Left forelimb (tissue), 1 donor: Measurements from ENCODE around the gene PDIA2.
"Not testable (repeated sequence)": the region's sequence is repeated elsewhere in the genome, so short reads cannot be mapped to it uniquely, and the experiment has no call there.

Experiments used
- DNase-seq: peaks from one replicate; pipeline ENCODE4 v3.0.0-alpha.2; 2018; ENCODE audit warnings: low spot score

Gene PDIA2

DNA sequence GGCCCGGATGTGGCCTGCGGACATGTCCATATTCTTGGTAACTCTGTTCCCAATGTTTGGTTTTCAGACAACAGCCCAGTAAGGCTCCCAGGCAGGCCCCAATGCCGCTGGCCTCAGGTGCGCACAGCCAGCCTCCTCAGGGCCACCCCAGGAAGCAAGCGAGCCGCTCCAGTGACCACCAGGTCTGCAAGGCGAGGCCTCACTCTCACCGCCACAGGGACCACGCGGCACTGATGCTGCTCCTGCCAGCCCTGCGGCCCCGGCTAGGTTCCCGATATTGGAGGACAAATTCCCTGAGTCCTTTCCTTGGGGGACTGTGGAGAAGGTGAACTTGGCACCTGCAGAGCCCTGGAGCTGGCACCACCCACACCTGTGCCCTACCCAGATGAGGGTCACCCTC is 19.0 kb downstream of the PDIA2 start:
- DNase-seq = no peak

DNA sequence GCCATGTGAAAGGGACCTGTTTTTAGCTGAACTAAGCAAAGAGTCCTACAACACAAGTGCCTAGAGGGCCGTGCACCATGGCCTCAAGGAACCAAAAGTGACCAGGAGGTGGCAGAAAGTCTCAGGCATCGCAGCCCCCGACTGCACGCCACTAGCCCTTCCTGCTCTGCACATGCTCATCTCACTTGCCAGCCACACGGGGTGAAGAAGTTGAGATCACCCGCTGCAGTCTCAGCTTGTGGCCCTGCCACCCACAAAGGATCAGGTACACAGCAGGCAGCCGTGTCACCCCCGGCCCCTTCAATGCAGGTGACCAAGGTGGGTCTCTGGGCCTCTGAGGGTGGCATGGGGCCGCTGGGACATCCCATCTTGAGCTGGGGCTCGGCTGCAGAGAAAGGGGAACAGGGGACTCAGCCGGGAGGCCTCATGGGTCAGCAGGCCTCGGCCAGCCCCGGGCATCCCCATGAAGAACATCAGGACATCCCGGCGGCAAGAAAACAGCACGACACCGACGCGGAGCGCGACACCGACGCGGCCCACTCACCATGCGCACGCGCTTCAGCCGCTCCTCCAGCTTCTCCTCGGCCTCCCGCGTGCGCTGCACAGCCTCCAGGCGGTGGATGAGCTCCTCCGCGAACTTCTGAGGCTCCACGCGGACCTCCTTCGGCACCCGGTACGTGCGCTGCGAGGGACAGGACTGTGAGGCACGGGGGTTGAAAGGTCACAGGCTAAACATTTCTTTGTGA is 21.0 kb downstream of the PDIA2 start:
- no peak for DNase-seq

DNA sequence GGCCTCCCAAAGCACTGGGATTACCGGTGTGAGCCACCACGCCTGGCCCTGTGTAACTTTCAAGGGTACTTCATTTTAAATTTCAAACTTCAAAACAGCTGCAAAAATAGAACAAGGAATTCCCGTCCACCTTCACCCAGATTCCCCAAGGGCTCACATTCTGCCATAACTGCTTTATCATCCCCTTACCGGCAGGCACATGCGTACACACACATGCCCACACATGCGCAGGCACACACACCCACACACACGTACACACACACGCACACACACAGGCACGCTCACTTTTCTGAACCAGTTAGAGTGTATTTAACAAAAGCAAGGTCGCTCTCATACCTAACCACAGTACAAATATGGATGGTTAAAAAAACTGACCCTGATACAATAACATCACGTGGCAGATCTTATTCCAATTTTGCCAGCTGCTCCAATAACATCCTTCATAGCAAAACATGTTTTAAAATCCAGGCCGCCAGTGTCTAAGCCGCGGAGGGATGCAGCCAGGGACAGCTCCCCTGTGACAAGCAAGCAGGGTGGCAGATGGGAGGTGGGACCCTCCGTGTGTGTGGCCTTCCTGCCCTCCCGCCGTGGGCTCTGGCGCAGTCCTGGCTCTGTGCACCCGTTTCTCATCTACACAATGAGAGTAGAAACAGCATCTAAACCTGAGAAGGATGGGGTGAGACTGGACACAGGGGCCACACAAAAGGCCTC is 23.1 kb downstream of the PDIA2 start:
- DNase-seq = no peak

GRCh38 chr16:306911-307370 is 24.0 kb downstream of the PDIA2 start:
- no peak for DNase-seq

DNA sequence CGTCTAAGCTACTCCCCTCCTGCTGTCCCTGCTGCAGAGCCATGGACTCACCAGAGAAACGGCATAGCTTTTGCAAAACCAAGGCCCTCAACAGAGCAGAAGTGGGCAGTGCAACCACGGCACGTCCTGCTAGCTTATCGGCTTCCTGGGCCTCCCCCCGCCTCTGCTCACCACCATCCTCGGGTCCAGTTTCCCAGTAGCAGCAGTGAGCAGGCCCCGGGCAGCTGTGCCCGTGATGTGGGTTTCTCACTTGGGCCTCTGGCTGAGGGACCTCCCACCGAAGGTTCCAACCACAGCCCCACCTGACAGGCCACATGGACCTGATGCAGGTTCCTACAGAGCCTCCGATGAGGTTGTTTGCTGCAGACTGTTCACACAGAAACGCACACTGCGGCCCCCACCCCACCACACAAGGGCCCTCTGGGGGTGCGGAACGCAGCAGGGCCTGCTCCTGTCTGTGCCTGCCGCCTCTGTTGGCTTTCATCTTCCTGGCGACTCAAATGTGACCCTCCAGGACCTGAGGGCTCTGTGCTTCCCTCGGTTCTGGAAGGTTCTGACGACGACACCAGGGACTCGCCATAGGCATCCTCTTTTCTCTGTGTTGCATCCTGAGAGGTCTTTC is 24.8 kb downstream of the PDIA2 start:
- DNase-seq = no peak

DNA sequence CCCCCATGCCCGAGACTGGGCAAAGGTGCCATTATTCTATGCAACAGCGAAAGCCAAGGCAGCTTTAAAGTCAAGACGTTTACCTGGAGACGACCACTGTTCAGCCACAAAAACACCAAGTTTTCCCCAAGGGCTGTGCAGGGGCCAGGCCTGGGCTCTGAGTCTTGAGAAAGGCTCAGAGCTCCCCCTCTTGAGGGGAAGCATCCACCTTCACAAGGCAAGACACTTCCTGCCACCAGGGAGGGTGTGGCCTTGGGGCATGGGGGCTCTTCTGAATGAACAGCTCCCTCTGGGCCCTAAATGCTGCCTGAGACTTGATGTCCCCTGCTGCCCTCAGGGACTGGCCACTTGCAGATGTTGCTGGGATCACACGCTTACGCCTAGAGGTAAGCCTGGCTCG is 26.5 kb downstream of the PDIA2 start:
- DNase-seq = no peak

DNA sequence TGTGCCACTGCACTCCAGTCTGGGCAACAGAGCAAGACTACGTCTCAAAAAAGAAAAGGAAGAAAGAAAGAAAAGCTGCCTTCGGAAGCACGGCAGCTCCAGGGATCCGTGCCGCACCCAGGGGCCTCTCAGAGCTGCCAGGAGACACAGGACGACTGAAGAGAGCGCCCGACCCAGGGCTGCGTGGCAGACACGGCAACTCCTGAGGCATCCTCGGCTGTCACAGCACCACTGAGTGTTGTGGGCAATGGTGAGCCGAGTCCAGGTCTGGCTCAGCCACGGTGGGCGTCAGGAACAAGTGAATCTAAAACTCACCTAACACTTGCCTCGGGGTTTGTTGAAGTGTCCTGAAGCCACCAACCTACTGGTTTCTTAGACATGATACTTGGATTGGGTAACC is 28.8 kb downstream of the PDIA2 start:
- DNase-seq = no peak

- DNase-seq = no peak
These were observed 31.4 kb downstream of the PDIA2 start for GRCh38 chr16:314351-314750.

DNA sequence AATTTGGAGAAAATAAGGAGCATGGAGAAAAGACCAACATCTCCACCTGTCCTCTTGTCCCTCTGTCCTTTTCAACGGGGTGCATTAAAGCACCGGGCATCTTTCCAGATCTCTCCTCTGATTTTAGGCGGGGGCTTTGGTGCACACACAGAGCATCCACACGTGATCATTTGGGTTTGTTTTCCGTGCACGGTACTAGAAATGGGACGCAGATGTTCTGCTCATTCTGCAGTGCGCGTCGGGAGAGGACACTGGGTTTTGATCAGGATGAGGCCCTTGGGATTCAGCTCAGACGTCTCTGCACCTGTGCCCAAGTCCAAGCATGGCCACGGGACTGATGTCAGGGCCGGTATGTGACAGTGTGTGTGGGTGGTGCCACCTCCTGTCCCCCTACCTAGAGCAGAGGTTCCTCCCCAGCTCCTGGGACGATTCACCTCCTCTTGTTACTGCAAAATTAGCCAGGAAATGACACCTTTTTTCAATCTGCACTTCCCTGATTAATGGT is 31.9 kb downstream of the PDIA2 start:
- no peak for DNase-seq

DNA sequence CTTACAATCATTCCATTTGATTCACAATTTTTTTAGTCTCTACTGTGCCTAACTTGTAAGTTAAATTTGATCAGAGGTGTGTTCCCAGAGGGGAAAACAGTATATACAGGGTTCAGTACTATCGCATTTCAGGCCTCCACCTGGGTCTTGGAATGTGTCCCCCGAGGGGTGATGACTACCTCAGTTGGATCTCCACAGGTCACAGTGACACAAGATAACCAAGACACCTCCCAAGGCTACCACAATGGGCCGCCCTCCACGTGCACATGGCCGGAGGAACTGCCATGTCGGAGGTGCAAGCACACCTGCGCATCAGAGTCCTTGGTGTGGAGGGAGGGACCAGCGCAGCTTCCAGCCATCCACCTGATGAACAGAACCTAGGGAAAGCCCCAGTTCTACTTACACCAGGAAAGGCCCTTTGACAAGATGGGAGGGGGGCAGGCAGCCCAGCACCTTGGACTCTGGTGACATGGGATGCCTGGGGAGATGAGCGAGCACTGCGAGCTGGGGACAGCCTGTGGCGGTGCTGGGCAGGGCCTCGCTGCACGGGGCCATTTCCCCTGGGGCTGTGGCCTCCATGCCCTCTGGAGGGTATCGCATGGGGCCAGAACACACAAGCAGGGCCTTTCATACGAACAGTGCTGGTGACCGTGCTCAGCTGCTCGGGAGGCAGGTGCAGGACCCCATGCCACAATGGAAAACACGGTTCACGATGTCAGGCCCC is 33.9 kb downstream of the PDIA2 start:
- no peak for DNase-seq

DNA sequence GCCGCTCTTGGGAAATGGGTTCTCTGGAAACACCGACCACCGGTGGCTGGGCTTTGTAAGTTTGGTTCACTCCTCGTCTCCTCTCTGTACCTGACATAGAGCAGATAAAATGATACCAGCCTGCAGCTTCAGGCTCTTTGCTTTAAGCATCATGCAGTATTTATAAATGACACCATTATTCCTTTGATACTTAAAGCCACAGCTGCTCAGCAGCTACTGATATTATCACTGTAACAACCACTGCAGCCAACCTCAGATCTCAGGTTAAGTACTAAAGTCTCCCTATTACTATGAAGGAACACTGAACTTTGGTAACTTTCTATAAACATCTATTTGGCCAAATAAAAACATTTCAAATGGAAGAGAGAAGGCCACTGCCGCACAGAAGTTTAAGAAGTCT is 34.6 kb downstream of the PDIA2 start:
- no peak for DNase-seq

DNA sequence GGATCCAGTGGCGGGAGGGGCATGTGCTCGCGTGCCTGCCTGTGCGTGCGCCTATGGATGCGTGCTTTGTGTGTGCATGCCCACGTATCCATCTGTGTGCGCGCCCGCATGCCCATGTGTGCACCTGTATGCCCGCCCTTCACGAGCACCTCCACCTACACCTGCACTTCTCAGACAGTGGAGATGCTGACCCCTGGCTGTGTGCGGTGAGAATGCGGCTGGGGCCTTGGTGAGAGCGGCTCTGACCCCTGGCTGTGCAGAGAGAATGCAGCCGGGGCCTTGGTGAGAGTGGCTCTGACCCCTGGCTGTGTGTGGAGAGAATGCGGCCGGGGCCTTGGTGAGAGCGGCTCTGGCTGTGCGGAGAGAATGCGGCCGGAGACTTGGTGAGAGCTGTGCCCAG is 35.7 kb downstream of the PDIA2 start:
- no peak for DNase-seq

GRCh38 chr16:320206-320605 is 37.2 kb downstream of the PDIA2 start:
- DNase-seq = no peak

- no peak for DNase-seq
These were observed 38.6 kb downstream of the PDIA2 start for GRCh38 chr16:321532-321931.

DNA sequence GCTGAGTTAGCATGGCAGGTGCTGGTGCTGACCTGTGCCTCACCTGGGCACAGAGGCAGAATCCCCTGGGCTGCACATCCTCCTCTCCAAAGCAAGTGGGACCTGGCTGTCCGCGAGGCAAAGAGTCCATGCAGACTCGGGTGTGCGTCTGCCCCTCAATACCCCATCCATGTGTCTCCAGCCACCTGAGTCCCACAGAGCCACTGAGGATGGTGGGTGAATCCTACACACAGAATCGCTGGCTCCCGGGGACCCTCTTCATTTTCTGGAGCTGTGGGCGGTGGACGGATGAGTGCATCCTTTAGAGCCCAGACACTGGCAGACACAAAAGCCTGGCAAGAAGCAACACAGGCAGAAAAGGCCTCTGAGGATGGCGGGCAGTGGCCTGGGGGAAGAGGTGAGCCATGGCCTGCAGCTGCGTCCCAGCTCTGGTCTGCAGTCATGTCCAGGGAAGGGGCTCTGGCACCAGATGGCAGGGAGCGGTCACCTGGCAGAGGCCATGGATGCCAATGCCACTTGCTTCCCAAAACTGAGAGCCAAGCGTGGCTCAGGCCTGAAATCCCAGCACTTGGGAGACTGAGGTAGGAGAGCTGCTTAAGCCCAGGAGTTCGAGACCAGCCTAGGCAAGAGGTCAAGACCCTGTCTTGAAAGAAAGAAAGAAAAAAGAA is 39.6 kb downstream of the PDIA2 start:
- no peak for DNase-seq

DNA sequence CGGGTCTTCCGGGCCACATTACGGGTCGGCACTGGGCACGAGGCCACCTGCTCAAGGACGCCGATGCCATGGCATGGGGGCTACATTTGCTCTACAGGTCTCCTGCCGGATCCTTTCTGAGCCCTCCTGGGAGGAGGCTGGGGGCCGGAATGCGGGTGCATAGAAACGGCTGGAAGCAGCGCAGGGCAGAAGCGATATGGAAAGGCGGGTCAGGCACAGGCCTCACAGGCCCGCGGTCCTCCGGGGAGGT is 41.2 kb downstream of the PDIA2 start:
- no peak for DNase-seq

DNA sequence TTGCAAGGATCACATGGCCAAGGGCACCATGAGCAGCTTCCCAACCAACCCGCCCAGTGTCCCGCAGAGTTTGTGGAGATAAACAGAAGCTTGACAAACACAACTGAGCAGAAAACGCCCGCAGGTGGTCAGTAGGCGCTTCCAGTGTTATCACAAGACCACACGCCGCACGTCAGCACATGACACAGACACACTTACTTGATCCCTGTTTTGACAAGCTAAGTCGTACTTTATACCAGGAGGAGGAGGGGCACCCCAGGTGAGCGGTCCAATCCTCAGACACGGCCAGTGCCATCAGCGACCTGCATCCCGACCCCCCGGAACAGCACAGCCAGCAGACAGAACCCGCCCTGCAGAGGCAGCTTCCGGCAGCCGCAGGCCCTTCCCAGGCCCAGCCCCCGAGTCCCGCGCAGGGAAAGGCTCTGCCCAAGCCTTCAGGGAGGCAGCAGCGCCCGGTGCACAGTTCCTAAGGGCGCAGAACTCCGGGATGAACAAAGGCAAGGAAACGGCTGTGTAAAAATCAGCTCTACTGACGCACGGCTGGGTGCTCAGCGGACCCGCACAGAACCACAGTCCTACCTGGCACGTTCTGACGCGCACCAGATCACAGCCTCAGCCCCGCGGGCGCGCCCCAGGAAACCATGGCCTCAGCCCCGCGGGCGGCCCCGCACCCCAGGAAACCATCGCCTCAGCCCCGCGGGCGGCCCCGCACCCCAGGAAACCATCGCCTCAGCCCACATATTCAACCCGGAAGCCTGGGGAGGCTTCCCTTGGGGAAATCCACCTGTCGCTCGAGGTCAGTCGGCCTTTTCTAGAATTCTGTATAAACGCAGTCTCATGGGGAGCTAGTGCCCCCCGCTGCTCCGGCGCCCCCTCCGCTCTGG is 41.7 kb downstream of the PDIA2 start:
- no peak for DNase-seq

- no peak for DNase-seq
These were observed 42.6 kb downstream of the PDIA2 start for GRCh38 chr16:325375-326145.

DNA sequence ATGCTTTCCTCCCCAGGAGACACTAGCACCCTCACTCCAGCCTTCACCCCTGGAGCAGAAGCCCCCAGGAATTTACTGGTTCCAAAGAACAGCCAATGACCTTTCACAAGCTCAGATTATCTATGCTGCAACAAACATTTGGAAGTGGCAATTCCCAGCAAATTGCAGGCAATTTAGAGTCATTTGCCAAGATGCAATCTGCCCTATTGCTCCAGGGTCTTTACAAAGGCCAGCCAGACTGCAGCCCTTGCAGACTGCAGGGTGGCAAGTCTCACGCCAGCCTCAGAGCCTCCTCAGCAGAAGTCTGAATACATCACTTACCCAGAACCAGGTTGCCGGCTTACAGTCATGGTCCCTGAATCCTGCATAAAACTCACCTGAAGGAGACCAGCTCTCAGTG is 47.8 kb downstream of the PDIA2 start:
- DNase-seq = no peak

- DNase-seq = not testable (repeated sequence)
These were observed 48.3 kb downstream of the PDIA2 start for GRCh38 chr16:331181-331814.
